Thyroid gland (tissue), 4 donors: ENCODE results near the gene MAPK1. TPM values are rescaled to one million over a fixed set of nuclear protein-coding genes. Genes with fewer than 3 reads are reported as not detected.

Experiments used
- DNase-seq, 2 donors: peaks; one replicate each; pipeline ENCODE4 v3.0.0-alpha.2; 2019
- H3K27ac ChIP-seq, 3 donors: fragments of 200-600 bp; sonication (generic); 1 replicate in 2 of 3; 2 replicates in 1 of 3; pipeline ENCODE4 v1.5.1; 2016 to 2019; ENCODE audit warnings: mild to moderate bottlenecking in 1 of 3, moderate library complexity in 1 of 3
- H3K27me3 ChIP-seq: fragments of 200-600 bp; sonication (generic); one replicate; pipeline ENCODE4 v1.5.1; 2019
- H3K36me3 ChIP-seq, 2 donors: fragments of 200-600 bp; sonication (generic); one replicate each; pipeline ENCODE4 v1.5.1; 2016 to 2019
- H3K4me1 ChIP-seq, 2 donors: fragments of 200-600 bp; sonication (generic); one replicate each; pipeline ENCODE4 v1.5.1; 2017 to 2019
- H3K4me3 ChIP-seq, 3 donors: fragments of 200-600 bp; sonication (generic); replicated peaks in 1 of 3; 1 replicate in 2 of 3; 2 replicates in 1 of 3; pipeline ENCODE4 v1.5.1; 2016; ENCODE audit warnings: mild to moderate bottlenecking in 1 of 3
- H3K9me3 ChIP-seq: fragments of 200-600 bp; sonication (generic); one replicate; pipeline ENCODE4 v1.5.1; 2017
- POLR2A ChIP-seq, 2 donors: fragments of 450-650 bp; IDR thresholded peaks; one replicate each; pipeline ENCODE4 v1.6.1; 2017; ENCODE audit warnings: antibody characterized with exemption in 2 of 2, mild to moderate bottlenecking in 2 of 2, moderate library complexity in 1 of 2
- WGBS, 2 donors: methylation state at CpG; one replicate each; pipeline ENCODE4 v1.1.5; 2017; 5-methylcytosine and 5-hydroxymethylcytosine counted together
- intact Hi-C: fragments of 100-400 bp; cut with DNase I; formaldehyde crosslinking; loops from one replicate; pipeline ENCODE4 v1.15.1; 2023
- total RNA-seq, 4 donors: library from RNA; depleted of rRNA; stranded (reverse); fragments of >200 nt; gene quantifications; one replicate each; pipeline ENCODE4 v1.2.3, GENCODE V29; 2016
- TF ChIP-seq, protein P1 (sequence below), 6 experiments: fragments of 200-600 bp in 3 of 6; fragments of 450-650 bp in 3 of 6; sonication (generic) in 3 of 6; IDR thresholded peaks; one replicate each; pipeline ENCODE4 v1.5.1; 2016 to 2019; ENCODE audit warnings: antibody characterized with exemption in 6 of 6, mild to moderate bottlenecking in 2 of 6, inconsistent platforms in 1 of 6, moderate library complexity in 1 of 6

Gene MAPK1
- total RNA-seq, 4 donors from 2014 or later, result 83.1 to 145 (median 97.9) TPM

DNA sequence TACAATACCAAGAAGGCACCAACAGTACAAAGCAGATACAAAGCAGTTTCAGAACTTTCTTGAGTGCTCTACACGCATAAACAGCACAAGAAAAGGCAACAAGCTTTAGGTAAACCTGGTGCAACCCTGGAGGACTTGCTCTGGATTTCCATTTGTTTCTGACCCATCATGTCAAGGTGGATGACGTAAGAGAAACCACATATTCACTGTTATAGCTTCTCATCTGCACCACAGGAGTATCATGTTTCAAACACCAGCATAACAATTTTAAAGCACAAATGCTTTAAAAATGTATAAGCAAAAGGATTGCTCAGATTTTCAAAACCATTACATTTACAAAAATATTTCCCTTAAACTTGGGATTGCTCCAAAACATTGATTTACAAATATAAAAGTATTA is 106.8 kb downstream of the MAPK1 start:
- Histone ChIP-seq H3K27ac (no peak overlapping the region), H3K4me1 (no peaks in the 10 kb centered on the region), H3K36me3 (peaks cover 37 to 48% of the 10 kb centered on the region in 2 donors), H3K9me3 (no peaks in the 10 kb centered on the region), H3K27me3 (no peaks in the 10 kb centered on the region), H3K4me3 (no peak overlapping the region)
- no peak for DNase-seq
- intact Hi-C loops, result no loop called here
- 92 to 95% methylated on average over 2 of the region's 2 CpGs for WGBS, 2 donors
- TF ChIP-seq, protein P1, sequence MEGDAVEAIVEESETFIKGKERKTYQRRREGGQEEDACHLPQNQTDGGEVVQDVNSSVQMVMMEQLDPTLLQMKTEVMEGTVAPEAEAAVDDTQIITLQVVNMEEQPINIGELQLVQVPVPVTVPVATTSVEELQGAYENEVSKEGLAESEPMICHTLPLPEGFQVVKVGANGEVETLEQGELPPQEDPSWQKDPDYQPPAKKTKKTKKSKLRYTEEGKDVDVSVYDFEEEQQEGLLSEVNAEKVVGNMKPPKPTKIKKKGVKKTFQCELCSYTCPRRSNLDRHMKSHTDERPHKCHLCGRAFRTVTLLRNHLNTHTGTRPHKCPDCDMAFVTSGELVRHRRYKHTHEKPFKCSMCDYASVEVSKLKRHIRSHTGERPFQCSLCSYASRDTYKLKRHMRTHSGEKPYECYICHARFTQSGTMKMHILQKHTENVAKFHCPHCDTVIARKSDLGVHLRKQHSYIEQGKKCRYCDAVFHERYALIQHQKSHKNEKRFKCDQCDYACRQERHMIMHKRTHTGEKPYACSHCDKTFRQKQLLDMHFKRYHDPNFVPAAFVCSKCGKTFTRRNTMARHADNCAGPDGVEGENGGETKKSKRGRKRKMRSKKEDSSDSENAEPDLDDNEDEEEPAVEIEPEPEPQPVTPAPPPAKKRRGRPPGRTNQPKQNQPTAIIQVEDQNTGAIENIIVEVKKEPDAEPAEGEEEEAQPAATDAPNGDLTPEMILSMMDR (IDR thresholded peaks at IDR 0.05), result no peak
- no peak for TF ChIP-seq POLR2A (IDR thresholded peaks at IDR 0.05)

DNA sequence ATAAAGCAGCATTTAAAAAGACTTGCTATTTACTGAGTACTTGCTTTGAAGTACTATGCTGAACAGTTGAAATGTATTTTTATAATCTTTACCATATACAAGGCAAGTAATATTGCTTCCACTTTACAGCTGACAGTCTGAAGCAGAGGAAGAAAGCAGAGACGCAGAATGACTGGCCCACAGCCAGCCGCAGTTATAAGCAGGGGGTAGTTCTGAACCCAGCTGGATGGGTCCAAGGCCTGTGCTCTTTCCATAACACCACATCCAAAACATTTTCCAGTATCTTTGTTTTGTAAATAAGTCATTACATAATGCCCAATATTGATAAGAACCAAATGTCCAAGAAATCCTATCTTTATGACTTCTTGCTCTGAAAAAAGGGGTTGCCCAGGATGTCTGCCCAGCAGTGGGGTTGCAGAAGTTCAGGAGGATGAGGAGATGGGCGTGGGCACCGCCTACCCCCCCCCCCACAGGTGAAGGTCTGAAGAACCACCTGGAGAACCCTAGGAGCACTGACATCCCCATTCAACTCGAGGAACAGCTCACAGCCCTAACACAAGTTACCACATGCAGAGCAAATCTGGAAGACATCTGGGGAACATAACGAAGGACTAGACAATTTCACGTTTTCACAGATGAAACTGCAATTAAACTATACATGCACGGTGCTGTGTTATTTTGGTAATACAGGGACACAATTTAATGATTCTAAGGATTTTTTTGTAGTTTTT is 107.6 kb downstream of the MAPK1 start:
- Histone ChIP-seq H3K9me3 (no peaks in the 10 kb centered on the region), H3K36me3 (peaks cover 30 to 40% of the 10 kb centered on the region in 2 donors), H3K4me3 (no peak overlapping the region), H3K27me3 (no peaks in the 10 kb centered on the region), H3K4me1 (peaks cover 0 to 4% of the 10 kb centered on the region in 2 donors), H3K27ac (no peak overlapping the region)
- 89 to 91% methylated on average over 8 of the region's 8 CpGs for WGBS, 2 donors
- no peak for DNase-seq
- intact Hi-C loops, result no loop called here
- TF ChIP-seq POLR2A (IDR thresholded peaks at IDR 0.05), result no peak
- TF ChIP-seq, protein P1 (IDR thresholded peaks at IDR 0.05), result no peak

DNA sequence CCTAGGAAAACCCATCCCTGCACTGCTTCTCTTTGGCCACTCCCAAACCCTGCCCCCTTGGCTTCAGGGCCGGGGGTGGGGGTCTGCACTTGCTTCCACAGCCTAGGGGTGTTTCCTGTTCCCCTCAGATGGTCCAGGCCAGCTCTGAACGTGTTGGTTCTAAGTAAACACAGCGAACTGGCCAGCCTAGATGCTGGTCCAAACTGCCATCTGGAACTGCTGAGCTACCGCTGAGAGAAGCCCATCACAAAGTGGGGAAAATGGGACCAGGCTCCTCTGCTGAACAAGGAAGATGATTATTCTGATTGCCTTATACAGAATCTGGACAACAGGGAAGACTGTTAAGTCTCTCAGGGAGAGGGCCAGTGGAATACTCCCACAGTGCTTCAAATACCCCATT is 108.4 kb downstream of the MAPK1 start:
- 70 to 90% methylated on average over 4 of the region's 4 CpGs for WGBS, 2 donors
- peaks cover 24 to 33% of the 10 kb centered on the region in 2 donors for H3K36me3 ChIP-seq
- no peak for DNase-seq
- H3K4me3 ChIP-seq, result no peak overlapping the region
- H3K9me3 ChIP-seq, result no peaks in the 10 kb centered on the region
- H3K27me3 ChIP-seq, result no peaks in the 10 kb centered on the region
- TF ChIP-seq POLR2A (IDR thresholded peaks at IDR 0.05), result no peak
- TF ChIP-seq, protein P1 (IDR thresholded peaks at IDR 0.05), result no peak
- peaks cover 0 to 7% of the 10 kb centered on the region in 2 donors for H3K4me1 ChIP-seq
- intact Hi-C loops, result no loop called here
- H3K27ac ChIP-seq, result no peak overlapping the region

DNA sequence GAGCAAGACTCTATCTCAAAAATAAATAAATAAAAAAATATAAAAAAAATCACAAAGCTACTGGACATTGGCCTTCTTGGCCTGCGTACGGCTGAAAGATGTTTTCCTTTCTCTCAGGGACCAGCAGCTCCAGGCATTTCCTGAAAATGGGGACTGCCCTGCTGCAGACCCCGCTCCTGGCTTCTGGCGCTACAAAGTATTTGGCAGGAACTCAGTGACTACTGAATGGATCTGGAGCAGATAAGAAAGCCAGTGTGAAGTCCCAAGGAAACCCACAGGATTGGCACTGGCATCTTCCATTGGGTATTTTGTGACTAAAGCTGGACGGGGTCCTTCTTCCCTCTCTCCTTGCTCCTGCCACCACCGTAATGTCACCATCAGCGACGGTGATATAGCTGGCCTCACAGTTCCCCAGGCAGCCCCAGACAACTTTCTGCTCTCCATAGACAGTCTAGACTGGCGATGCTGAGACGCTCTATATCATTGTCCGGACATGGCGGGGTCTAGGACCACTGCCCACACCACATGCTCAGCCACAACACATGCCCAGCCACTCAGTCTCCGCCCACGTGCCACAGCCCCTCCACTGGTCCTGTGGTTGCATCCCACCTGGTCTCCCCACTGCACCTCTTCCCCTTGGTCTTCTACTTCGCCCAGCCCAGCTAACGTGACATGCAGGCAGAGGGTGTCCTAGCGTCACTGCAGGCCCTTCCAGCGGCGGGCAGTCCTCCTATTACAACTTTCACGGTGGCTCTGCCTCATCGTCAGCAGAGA is 109.2 kb downstream of the MAPK1 start:
- DNase-seq, result no peak
- Histone ChIP-seq H3K27me3 (no peaks in the 10 kb centered on the region), H3K4me1 (peaks cover 0 to 7% of the 10 kb centered on the region in 2 donors), H3K36me3 (peaks cover 16 to 25% of the 10 kb centered on the region in 2 donors), H3K9me3 (no peaks in the 10 kb centered on the region), H3K27ac (no peak overlapping the region), H3K4me3 (no peak overlapping the region)
- TF ChIP-seq POLR2A (IDR thresholded peaks at IDR 0.05), result no peak
- TF ChIP-seq, protein P1 (IDR thresholded peaks at IDR 0.05), result no peak
- intact Hi-C loops, result no loop called here
- WGBS, 2 donors, result 93% methylated on average over 21 of the region's 21 CpGs

DNA sequence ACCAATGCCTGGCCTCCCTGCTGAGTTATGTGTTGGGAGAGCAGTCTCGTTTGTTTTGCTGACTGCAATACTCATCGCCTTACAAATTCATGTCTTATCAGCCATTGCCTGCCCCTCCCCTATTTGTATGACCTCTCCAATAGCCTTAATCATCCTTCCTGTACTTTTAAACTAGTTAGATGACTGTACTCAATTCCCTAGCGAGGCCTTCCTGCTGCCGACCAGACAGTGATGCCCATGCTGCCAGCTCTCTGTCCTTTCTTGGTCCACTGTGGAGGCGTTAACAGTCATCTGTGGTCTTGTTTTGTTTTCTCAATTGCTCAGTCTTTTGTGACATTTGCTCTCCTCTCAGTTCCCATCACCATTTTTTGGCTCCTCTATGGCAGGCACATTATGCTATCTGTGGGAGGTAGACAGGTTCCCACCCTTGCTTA is 111.6 kb downstream of the MAPK1 start:
- no peak for TF ChIP-seq POLR2A (IDR thresholded peaks at IDR 0.05)
- peaks cover 0 to 7% of the 10 kb centered on the region in 2 donors for H3K4me1 ChIP-seq
- no peak overlapping the region for H3K4me3 ChIP-seq
- H3K27me3 ChIP-seq, result no peaks in the 10 kb centered on the region
- H3K27ac ChIP-seq, result no peak overlapping the region
- intact Hi-C loops, result no loop called here
- 49 to 60% methylated on average over 5 of the region's 5 CpGs for WGBS, 2 donors
- H3K9me3 ChIP-seq, result no peaks in the 10 kb centered on the region
- H3K36me3 ChIP-seq, result peaks cover 2 to 3% of the 10 kb centered on the region in 2 donors
- no peak for DNase-seq
